ENCODE data around the gene AUTS2. TPM values are rescaled to one million over a fixed set of nuclear protein-coding genes. Genes with fewer than 3 reads are reported as not detected.
"Not testable (repeated sequence)": the region's sequence is repeated elsewhere in the genome, so short reads cannot be mapped to it uniquely, and the experiment has no call there.

Gene AUTS2
- total RNA-seq, 2 experiments from 2014 or later, result 16.9 to 17.7 TPM

DNA sequence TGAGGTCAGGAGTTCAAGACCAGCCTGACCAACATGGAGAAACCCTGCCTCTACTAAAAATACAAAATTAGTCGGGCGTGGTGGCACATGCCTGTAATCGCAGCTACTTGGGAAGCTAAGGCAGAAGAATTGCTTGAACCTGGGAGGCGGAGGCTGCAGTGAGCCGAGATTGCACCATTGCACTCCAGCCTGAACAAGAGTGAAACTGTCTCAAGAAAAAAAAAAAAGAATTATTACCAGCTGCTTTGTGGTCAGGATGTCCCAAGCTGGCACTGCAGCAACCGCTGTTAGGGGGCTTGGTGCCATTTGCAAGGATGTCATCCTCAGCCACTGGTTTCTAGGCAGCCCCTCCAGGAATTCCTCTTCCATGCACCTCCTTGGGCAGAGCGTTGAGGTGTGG, 996.6 kb downstream of the AUTS2 start:
- H3K27ac Mint-ChIP-seq; H3K9me3 Mint-ChIP-seq; H3K4me3 Mint-ChIP-seq; H3K36me3 Mint-ChIP-seq (ENCODE audit: low read depth); DNase-seq; H3K4me1 Mint-ChIP-seq; CTCF ChIA-PET: not testable (repeated sequence)
- peaks cover 32% of the 10 kb centered on the region for H3K27me3 Mint-ChIP-seq
- POLR2A ChIA-PET, result interaction anchor here (1.1 kb wide), 1 partner anchor 99 kb away, joined by 3 read pairs; no protein-coding TSS in a partner anchor

DNA sequence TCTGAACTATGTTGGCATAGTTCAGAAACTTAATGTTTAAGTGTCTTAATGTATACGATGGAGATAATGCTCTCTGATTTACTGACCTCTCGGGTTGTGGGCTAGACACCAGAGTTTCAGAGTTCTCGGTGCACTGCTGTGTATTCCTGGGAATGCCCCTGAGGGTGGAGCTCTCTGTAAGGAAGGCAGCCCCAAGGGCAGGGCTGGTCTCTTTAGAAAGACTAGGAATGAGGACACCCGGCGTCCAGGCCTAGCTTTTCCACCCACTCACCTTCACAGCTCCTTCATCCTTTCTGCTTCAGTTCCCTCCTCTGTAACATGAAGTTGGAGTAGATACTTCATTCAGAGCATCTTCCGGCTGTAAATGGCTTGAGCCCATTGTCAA, 997.1 kb downstream of the AUTS2 start:
- DNase-seq, result no peak
- H3K9me3 Mint-ChIP-seq, result no peaks in the 10 kb centered on the region
- no peaks in the 10 kb centered on the region for H3K36me3 Mint-ChIP-seq (ENCODE audit: low read depth)
- ChIA-PET CTCF (no interaction called here), POLR2A (interaction anchor here (1.2 kb wide), 1 partner anchor 183 kb away, joined by 3 read pairs; no protein-coding TSS in a partner anchor)
- peak overlapping the region; percentile 44 for H3K4me3 Mint-ChIP-seq
- H3K27ac Mint-ChIP-seq, result no peak overlapping the region
- H3K4me1 Mint-ChIP-seq, result peaks cover 7% of the 10 kb centered on the region
- H3K27me3 Mint-ChIP-seq, result peaks cover 32% of the 10 kb centered on the region

DNA sequence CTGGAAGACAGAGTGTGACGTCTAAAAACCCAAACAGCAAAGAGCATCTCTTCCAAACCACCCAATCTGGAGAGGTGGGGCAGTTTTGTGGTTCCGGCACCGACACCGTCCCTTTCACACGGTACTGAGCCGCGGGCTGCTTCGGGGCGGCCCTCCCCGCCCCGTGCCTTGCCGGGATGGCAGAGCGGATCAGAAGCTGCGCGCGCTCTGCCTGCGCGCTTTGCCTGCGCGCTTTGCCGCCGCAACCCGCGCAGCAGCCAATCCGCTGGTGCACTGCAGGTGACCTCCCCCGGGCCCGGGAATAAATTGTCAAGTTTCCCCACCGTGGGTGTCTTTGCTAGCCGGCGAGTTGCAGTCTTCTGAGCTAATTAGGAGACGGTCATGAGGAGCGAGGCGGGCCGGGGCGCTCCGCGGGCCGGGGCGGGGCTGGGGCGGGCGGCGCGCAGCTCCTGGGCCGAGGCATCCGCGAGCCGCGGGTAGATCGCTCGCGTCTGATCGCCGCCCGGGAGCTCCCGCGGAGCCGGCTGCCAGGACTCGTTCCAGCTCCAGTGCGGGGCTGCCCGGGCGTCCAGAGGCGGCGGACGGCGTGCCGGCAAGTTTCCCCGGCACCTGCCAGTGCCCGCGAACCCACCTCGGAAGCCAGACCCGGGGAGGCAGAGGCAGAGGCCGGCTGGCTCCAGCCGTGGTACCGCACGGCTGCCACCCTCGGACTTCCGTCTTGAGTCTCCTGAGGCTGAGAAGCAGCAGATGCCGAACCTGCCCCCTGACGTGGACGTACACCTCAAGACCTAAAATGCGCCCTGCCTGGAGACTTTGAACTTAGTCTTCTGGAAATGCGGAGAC, 997.7 kb downstream of the AUTS2 start:
- H3K9me3 Mint-ChIP-seq, result peaks cover 3% of the 10 kb centered on the region
- peak overlapping the region; percentile 44 for H3K4me3 Mint-ChIP-seq
- ChIA-PET CTCF (interaction anchor here (2.0 kb wide), 1 partner anchor 52 kb away, joined by 5 read pairs; no protein-coding TSS in a partner anchor), POLR2A (interaction anchor here (0.6 to 1.2 kb wide), 2 partner anchors 103 to 182 kb away, joined by 3 read pairs; no protein-coding TSS in a partner anchor)
- peak; percentile 18 for DNase-seq
- H3K4me1 Mint-ChIP-seq, result peaks cover 9% of the 10 kb centered on the region
- no peaks in the 10 kb centered on the region for H3K36me3 Mint-ChIP-seq (ENCODE audit: low read depth)
- H3K27me3 Mint-ChIP-seq, result peaks cover 32% of the 10 kb centered on the region
- H3K27ac Mint-ChIP-seq, result no peak overlapping the region

DNA sequence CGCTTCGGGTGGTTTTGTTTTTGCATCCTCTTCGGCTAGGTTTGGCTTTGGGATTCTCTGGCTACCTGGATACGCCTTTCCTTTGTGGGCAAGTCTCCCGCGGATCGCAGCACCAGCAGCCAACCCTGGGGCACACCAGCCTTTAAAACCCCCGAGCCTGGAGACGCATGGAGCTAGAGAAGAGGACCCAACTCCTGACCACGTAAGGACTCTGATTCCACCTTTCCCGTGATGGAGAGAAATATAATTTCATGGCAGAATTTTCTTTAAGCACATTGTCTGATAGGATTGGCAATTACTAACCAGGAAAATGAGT, 998.3 kb downstream of the AUTS2 start:
- H3K9me3 Mint-ChIP-seq, result peaks cover 9% of the 10 kb centered on the region
- no peak for DNase-seq
- ChIA-PET CTCF (interaction anchor here (2.0 kb wide), 1 partner anchor 51 kb away, joined by 5 read pairs; no protein-coding TSS in a partner anchor), POLR2A (interaction anchor here (0.6 to 1.2 kb wide), 2 partner anchors 102 to 182 kb away, joined by 3 read pairs; no protein-coding TSS in a partner anchor)
- no peak overlapping the region for H3K27ac Mint-ChIP-seq
- H3K27me3 Mint-ChIP-seq, result peaks cover 32% of the 10 kb centered on the region
- H3K4me3 Mint-ChIP-seq, result peak overlapping the region; percentile 13
- H3K4me1 Mint-ChIP-seq, result peaks cover 9% of the 10 kb centered on the region
- H3K36me3 Mint-ChIP-seq (ENCODE audit: low read depth), result no peaks in the 10 kb centered on the region

DNA sequence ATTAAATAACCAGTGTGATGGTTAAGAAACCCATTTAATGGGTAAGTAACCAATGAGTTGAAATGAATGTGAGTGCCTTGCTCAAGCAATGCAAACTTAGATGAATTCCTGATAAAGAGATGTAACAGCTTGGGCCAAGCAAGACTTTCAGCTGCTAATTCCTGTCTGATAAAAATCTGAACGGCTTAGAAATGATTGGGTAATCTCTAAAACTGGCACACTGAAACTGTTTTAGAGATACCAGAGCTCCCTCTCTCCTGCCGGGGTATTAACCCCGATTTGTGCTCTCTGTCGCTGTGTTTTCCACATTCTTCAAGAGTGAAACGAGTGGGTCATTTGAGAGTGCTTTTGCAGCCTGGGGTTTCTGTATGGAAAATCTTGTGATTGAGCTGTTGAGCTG, 998.8 kb downstream of the AUTS2 start:
- H3K27ac Mint-ChIP-seq, result no peak overlapping the region
- no peak overlapping the region for H3K4me3 Mint-ChIP-seq
- H3K9me3 Mint-ChIP-seq, result peaks cover 9% of the 10 kb centered on the region
- H3K36me3 Mint-ChIP-seq (ENCODE audit: low read depth), result no peaks in the 10 kb centered on the region
- CTCF ChIA-PET, result interaction anchor here (2.0 kb wide), 1 partner anchor 51 kb away, joined by 5 read pairs; no protein-coding TSS in a partner anchor
- no peak for DNase-seq
- POLR2A ChIA-PET, result no interaction called here
- peaks cover 32% of the 10 kb centered on the region for H3K27me3 Mint-ChIP-seq
- H3K4me1 Mint-ChIP-seq, result peaks cover 9% of the 10 kb centered on the region

DNA sequence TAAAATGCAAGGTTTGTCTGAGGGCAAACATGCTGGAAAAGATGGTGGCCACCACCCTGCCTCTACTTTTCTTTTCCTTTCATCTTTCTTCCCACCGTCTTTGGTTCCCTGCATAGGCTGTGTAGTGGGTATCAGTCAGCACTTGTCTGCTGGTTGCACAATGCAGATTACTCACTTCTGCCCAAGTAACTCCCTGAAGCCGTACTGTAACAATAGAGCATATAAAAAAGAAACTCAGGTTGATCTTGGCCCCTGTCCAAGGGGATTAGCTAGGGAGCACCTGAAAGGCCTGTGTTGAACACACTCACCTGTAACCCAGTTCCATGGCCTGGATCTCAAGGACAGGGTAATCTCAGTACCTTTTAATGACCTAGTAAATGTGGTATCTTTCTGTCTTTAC, 1000.7 kb downstream of the AUTS2 start:
- POLR2A ChIA-PET, result no interaction called here
- H3K27ac Mint-ChIP-seq, result no peak overlapping the region
- H3K4me3 Mint-ChIP-seq, result no peak overlapping the region
- H3K9me3 Mint-ChIP-seq, result peaks cover 9% of the 10 kb centered on the region
- H3K36me3 Mint-ChIP-seq (ENCODE audit: low read depth), result no peaks in the 10 kb centered on the region
- peaks cover 32% of the 10 kb centered on the region for H3K27me3 Mint-ChIP-seq
- DNase-seq, result no peak
- CTCF ChIA-PET, result interaction anchor here (0.6 kb wide), 1 partner anchor 98 kb away, joined by 3 read pairs; no protein-coding TSS in a partner anchor
- peaks cover 9% of the 10 kb centered on the region for H3K4me1 Mint-ChIP-seq

DNA sequence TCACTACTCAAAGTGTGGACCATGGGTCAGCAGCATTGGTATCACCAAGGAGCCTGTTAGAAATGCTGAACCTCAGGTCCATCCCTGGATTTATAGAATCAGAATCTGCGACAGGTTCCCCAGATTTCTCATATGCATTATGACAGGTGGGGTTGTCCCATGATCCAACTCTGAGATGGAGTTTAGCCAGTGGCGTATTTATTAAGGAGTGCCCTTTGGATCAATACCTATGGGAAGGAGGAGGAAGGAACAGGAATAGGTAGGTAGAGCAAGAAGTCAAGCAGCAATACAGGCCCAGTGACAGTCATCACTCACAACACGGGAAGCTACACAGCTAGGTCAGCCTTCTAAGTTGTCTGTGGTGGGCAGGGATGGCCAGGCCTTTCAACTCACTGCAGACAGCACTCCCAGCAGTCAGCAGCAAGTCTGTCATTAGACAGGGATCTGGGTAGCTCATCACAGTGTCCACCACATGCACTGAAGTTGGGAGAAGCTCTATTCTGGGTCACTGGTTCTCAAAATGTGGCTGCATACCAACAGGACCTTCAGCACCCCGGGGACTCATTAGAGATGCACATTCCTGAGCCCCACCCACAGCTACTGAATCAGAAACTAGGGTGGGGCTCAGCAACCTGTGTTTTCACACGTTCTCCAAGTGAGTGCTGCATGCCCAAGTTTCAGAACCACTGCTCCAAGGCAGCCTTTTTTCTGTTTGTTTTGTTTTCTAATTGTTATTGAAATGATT, 1001.3 kb downstream of the AUTS2 start:
- H3K9me3 Mint-ChIP-seq, result peaks cover 9% of the 10 kb centered on the region
- H3K36me3 Mint-ChIP-seq (ENCODE audit: low read depth), result no peaks in the 10 kb centered on the region
- H3K27ac Mint-ChIP-seq, result no peak overlapping the region
- no peak overlapping the region for H3K4me3 Mint-ChIP-seq
- H3K27me3 Mint-ChIP-seq, result peaks cover 29% of the 10 kb centered on the region
- DNase-seq, result no peak
- ChIA-PET POLR2A (no interaction called here), CTCF (interaction anchor here (0.6 kb wide), 1 partner anchor 98 kb away, joined by 3 read pairs; no protein-coding TSS in a partner anchor)
- peaks cover 7% of the 10 kb centered on the region for H3K4me1 Mint-ChIP-seq

DNA sequence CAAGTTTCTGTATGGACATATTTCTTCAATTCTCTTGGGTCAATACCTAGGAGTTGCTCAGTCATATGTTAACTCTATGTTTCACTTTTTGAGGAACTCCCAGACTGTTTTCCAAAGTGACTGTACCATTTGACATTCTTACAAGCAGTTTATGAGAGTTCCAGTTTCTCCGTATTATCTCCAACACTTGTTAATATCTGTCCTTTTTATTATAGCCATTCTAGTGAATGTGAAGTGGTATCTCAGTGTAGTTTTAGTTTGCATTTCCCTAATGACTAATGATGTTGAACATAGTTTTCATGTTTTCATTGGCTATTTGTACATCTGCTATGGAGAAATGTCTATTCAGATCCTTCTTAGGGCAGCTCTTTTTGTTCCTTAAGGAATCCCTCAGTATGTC, 1002.7 kb downstream of the AUTS2 start:
- Mint-ChIP-seq H3K9me3 (peaks cover 9% of the 10 kb centered on the region), H3K4me3 (no peak overlapping the region), H3K27me3 (peaks cover 23% of the 10 kb centered on the region), H3K36me3 (ENCODE audit: low read depth) (no peaks in the 10 kb centered on the region), H3K4me1 (peaks cover 6% of the 10 kb centered on the region), H3K27ac (no peak overlapping the region)
- DNase-seq, result no peak
- ChIA-PET CTCF (no interaction called here), POLR2A (no interaction called here)

DNA sequence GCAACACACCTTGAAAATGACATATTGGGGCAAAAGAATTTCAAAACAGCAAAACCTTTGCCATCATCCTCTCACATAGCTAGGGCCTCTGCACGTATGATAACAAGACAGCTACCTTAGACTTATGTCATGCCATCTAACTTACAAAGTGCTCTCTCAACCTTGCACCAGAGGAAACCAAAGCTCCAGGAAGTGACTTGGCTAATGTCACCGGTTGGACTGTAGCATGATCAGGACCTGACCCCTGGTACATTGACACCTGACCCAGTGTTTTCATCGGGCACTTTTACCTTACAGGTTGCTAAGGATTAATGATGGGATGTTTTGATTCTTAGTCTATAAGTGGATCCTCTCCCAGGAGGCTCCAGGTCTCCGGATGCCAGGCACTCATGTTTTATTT, 1003.8 kb downstream of the AUTS2 start:
- peaks cover 2% of the 10 kb centered on the region for H3K4me1 Mint-ChIP-seq
- no peak for DNase-seq
- POLR2A ChIA-PET, result no interaction called here

DNA sequence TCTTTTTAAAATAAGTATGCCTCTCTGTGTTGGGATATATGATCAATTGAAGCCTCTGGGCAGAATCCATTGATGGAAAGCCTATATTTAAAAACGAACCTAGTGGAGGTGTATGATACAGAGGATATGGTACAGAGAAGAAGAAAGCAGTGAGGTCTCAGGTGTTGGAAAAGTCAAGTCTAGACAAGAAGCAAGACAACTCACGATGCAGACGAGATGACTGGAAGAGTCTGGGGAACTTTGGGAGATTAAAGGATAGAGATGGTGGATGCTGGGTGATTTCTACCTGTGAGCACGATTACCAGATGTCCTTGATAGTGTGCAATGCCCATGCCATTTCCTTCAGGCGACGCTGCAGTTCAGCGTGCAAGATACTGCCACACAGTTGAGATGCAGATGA, 1009.0 kb downstream of the AUTS2 start:
- no peak for DNase-seq
- Mint-ChIP-seq H3K4me3 (no peak overlapping the region), H3K27ac (no peak overlapping the region), H3K9me3 (no peaks in the 10 kb centered on the region), H3K36me3 (ENCODE audit: low read depth) (no peaks in the 10 kb centered on the region), H3K4me1 (no peaks in the 10 kb centered on the region), H3K27me3 (no peaks in the 10 kb centered on the region)
- ChIA-PET CTCF (no interaction called here), POLR2A (no interaction called here)

More for the DNA sequence above, 1003.8 kb downstream of the AUTS2 start:
- Mint-ChIP-seq H3K27me3 (peaks cover 16% of the 10 kb centered on the region), H3K36me3 (ENCODE audit: low read depth) (no peaks in the 10 kb centered on the region), H3K9me3 (peaks cover 9% of the 10 kb centered on the region), H3K4me3 (no peak overlapping the region), H3K27ac (no peak overlapping the region)
- CTCF ChIA-PET, result no interaction called here

DNA sequence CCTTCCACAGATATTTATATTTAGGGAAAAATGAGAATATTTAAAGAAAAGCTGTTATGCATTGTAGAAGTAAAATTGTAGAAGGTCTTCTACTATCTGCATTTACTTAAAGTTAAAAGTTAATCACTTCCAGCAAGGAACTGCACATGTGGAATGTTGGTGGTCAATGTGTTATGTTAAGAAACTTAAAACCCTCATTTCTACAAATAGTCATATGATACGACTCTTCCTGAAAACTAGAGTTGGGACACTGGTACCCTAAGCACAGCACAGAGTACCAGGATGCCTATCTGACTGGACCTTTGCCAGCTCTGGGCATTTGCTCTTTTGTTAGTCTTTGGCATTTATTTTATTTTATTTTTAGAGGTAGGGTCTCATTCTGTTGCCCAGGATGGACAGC, 1009.5 kb downstream of the AUTS2 start:
- Mint-ChIP-seq H3K4me1 (no peaks in the 10 kb centered on the region), H3K36me3 (ENCODE audit: low read depth) (no peaks in the 10 kb centered on the region), H3K9me3 (no peaks in the 10 kb centered on the region), H3K27ac (no peak overlapping the region), H3K27me3 (no peaks in the 10 kb centered on the region), H3K4me3 (no peak overlapping the region)
- CTCF ChIA-PET, result no interaction called here
- no peak for DNase-seq
- POLR2A ChIA-PET, result no interaction called here

DNA sequence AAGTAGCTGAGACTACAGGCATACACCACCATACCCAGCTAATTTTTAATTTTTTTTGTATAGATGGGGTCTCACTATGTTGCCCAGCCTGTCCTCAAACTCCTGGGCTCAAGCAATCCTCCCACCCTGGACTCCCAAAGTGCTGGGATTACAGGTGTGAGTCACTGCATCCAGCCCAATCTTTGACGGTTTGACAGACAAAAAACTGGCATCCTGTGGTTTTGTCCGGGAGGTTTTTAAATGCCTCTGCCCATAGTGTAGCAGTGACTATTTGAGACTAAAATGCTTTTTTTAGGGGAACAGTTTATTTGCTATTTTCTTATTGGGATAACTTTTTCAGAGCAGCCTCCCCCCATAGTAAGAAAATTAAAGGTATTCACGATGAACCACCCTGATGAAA, 1010.0 kb downstream of the AUTS2 start:
- DNase-seq, result no peak
- no peaks in the 10 kb centered on the region for H3K36me3 Mint-ChIP-seq (ENCODE audit: low read depth)
- no peaks in the 10 kb centered on the region for H3K4me1 Mint-ChIP-seq
- ChIA-PET CTCF (no interaction called here), POLR2A (no interaction called here)
- no peak overlapping the region for H3K27ac Mint-ChIP-seq
- H3K4me3 Mint-ChIP-seq, result no peak overlapping the region
- no peaks in the 10 kb centered on the region for H3K9me3 Mint-ChIP-seq
- H3K27me3 Mint-ChIP-seq, result no peaks in the 10 kb centered on the region

DNA sequence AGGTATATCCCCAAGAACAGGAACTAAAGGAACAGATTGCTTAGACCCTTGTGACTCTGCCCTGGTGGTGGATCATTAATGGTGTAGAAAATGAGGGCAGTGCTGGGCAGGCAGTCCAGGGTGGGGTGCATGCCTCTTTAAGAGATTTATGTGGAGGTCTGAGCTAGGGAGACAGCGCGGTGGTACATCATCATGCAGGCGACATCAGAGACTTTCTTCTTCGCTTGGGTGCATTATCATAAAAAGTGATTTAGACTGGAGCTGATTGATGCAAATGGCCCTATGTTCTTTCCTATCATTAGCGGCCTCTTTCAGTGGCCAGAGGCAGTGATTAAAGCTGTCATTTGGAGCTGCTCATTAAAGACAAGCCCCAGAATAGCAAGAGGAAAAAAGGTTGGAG, 1014.5 kb downstream of the AUTS2 start:
- Mint-ChIP-seq H3K27me3 (no peaks in the 10 kb centered on the region), H3K36me3 (ENCODE audit: low read depth) (no peaks in the 10 kb centered on the region), H3K4me1 (no peaks in the 10 kb centered on the region), H3K27ac (no peak overlapping the region), H3K4me3 (no peak overlapping the region), H3K9me3 (no peaks in the 10 kb centered on the region)
- ChIA-PET POLR2A (no interaction called here), CTCF (no interaction called here)
- no peak for DNase-seq
